GM23248 (cell line): Measurements from ENCODE around the gene TMPRSS7. TPM values are rescaled to one million over a fixed set of nuclear protein-coding genes. Genes with fewer than 3 reads are reported as not detected.

Source experiments
- DNase-seq: peaks from one replicate; pipeline ENCODE4 v3.0.0-alpha.2; 2015
- H2AFZ ChIP-seq: fragments of 200-600 bp; sonication (generic); 2 replicates; pipeline ENCODE4 v1.6.1; 2016; ENCODE audit warnings: antibody characterized with exemption
- H3F3A ChIP-seq: fragments of 200-600 bp; sonication (generic); 2 replicates; pipeline ENCODE4 v1.6.1; 2016; ENCODE audit warnings: mild to moderate bottlenecking, antibody characterized with exemption, mixed run types; ENCODE audit not compliant: insufficient read depth
- H3K27ac ChIP-seq: fragments of 200-600 bp; sonication (generic); 2 replicates; pipeline ENCODE4 v1.5.1; 2016; ENCODE audit warnings: mild to moderate bottlenecking
- H3K27me3 ChIP-seq: fragments of 200-600 bp; sonication (generic); replicated peaks from 2 replicates; pipeline ENCODE4 v1.6.1; 2016; ENCODE audit warnings: mild to moderate bottlenecking; ENCODE audit not compliant: insufficient read depth
- H3K36me3 ChIP-seq: fragments of 200-600 bp; sonication (generic); 2 replicates; pipeline ENCODE4 v1.6.1; 2016; ENCODE audit warnings: low read depth, mild to moderate bottlenecking
- H3K4me1 ChIP-seq: fragments of 200-600 bp; sonication (generic); 2 replicates; pipeline ENCODE4 v1.6.1; 2016; ENCODE audit warnings: mild to moderate bottlenecking; ENCODE audit not compliant: insufficient read depth
- H3K4me2 ChIP-seq: fragments of 200-600 bp; sonication (generic); one replicate; pipeline ENCODE4 v1.6.1; 2016; ENCODE audit warnings: mild to moderate bottlenecking; ENCODE audit not compliant: unreplicated experiment
- H3K4me3 ChIP-seq: fragments of 200-600 bp; sonication (generic); 2 replicates; pipeline ENCODE4 v1.5.1; 2016; ENCODE audit warnings: mild to moderate bottlenecking
- H3K79me2 ChIP-seq: fragments of 200-600 bp; sonication (generic); 2 replicates; pipeline ENCODE4 v1.6.1; 2016; ENCODE audit warnings: mild to moderate bottlenecking; ENCODE audit not compliant: insufficient read depth
- H3K9ac ChIP-seq: fragments of 200-600 bp; sonication (generic); 2 replicates; pipeline ENCODE4 v1.6.1; 2016; ENCODE audit warnings: mild to moderate bottlenecking
- H3K9me2 ChIP-seq: fragments of 200-600 bp; sonication (generic); 2 replicates; pipeline ENCODE4 v1.6.1; 2016; ENCODE audit warnings: mixed run types, mild to moderate bottlenecking, moderate library complexity; ENCODE audit not compliant: insufficient read depth
- H3K9me3 ChIP-seq: fragments of 200-600 bp; sonication (generic); one replicate; pipeline ENCODE4 v1.6.1; 2017; ENCODE audit warnings: low read depth
- H4K20me1 ChIP-seq: fragments of 200-600 bp; sonication (generic); 2 replicates; pipeline ENCODE4 v1.6.0; 2016; ENCODE audit not compliant: insufficient read depth
- EZH2 ChIP-seq: fragments of 200-600 bp; sonication (generic); IDR thresholded peaks from 2 replicates; pipeline ENCODE4 v1.6.1; 2018; ENCODE audit warnings: antibody characterized with exemption, mild to moderate bottlenecking; ENCODE audit not compliant: insufficient read depth, poor library complexity, severe bottlenecking
- EZH2phosphoT487 ChIP-seq: fragments of 200-600 bp; sonication (generic); IDR thresholded peaks from 2 replicates; pipeline ENCODE4 v1.6.1; 2018; ENCODE audit warnings: antibody characterized with exemption, moderate library complexity, mild to moderate bottlenecking, low read depth; ENCODE audit not compliant: insufficient read depth
- WGBS, 2 experiments: methylation state at CpG; one replicate each; pipeline ENCODE4 v1.1.6; 2015 to 2017; ENCODE audit warnings: low lambda C conversion rate in 2 of 2, low coverage in 1 of 2; ENCODE audit errors: missing lambda C conversion rate in 2 of 2; 5-methylcytosine and 5-hydroxymethylcytosine counted together
- in situ Hi-C: fragments of 300-500 bp; cut with MboI; formaldehyde crosslinking; loops from 2 replicates; pipeline ENCODE4 v1.15.0; 2020
- polyA plus RNA-seq: library from polyadenylated mRNA; unstranded; fragments of >200 nt; fragmentation: Nextera tagmentation; extraction: Ambion mirVana; gene quantifications from 2 replicates; pipeline ENCODE4 v1.2.1, GENCODE V29; 2016
- total RNA-seq: library from RNA; depleted of rRNA; stranded (reverse); fragments of >200 nt; shearing (Covaris generic); gene quantifications from 2 replicates; pipeline ENCODE4 v1.2.3, GENCODE V29; 2014

The TMPRSS7 gene
- total and polyA plus RNA-seq, 2 experiments from 2014 or later = not detected

GRCh38 chr3:112124907-112125607, 90.5 kb downstream of the TMPRSS7 start:
- H3K27ac ChIP-seq = no peak overlapping the region
- H3K4me1 ChIP-seq = peaks cover 8% of the 10 kb centered on the region; the same call in 1 of the 2 replicates
- H3K9ac ChIP-seq = no peak overlapping the region
- in situ Hi-C loops = loop anchor here (25.0 kb wide), 1 partner anchor 387 kb away; no protein-coding TSS in a partner anchor
- no peaks in the 10 kb centered on the region for H4K20me1 ChIP-seq
- H3F3A ChIP-seq = no peaks in the 10 kb centered on the region
- no peaks in the 10 kb centered on the region for H3K36me3 ChIP-seq
- H3K79me2 ChIP-seq = no peaks in the 10 kb centered on the region
- no peak for DNase-seq
- H3K27me3 ChIP-seq = no peaks in the 10 kb centered on the region
- H3K4me3 ChIP-seq = no peak overlapping the region
- no peak overlapping the region for H2AFZ ChIP-seq
- WGBS, 2 experiments = 88 to 90% methylated on average over 5 of the region's 5 CpGs
- H3K9me3 ChIP-seq = no peaks in the 10 kb centered on the region
- no peak overlapping the region for H3K4me2 ChIP-seq
- H3K9me2 ChIP-seq = no peaks in the 10 kb centered on the region
- TF ChIP-seq EZH2phosphoT487 = no peak
- TF ChIP-seq EZH2 = no peak

- H3K36me3 ChIP-seq = no peaks in the 10 kb centered on the region
- H3K9ac ChIP-seq = no peak overlapping the region
- H3K27ac ChIP-seq = no peak overlapping the region
- no peaks in the 10 kb centered on the region for H3K9me3 ChIP-seq
- peaks cover 8% of the 10 kb centered on the region; the same call in 1 of the 2 replicates for H3K4me1 ChIP-seq
- WGBS, 2 experiments = 50 to 79% methylated on average over 1 of the region's 1 CpG
- peak; percentile 29 for DNase-seq
- no peaks in the 10 kb centered on the region for H3K79me2 ChIP-seq
- no peaks in the 10 kb centered on the region for H3F3A ChIP-seq
- peak overlapping the region; percentile 23; the same call in 1 of the 2 replicates for H2AFZ ChIP-seq
- in situ Hi-C loops = loop anchor here (25.0 kb wide), 1 partner anchor 386 kb away; no protein-coding TSS in a partner anchor
- no peaks in the 10 kb centered on the region for H3K9me2 ChIP-seq
- H4K20me1 ChIP-seq = no peaks in the 10 kb centered on the region
- no peaks in the 10 kb centered on the region for H3K27me3 ChIP-seq
- no peak overlapping the region for H3K4me3 ChIP-seq
- no peak overlapping the region for H3K4me2 ChIP-seq
- TF ChIP-seq EZH2 (no peak), EZH2phosphoT487 (no peak)
These were observed 92.0 kb downstream of the TMPRSS7 start for GRCh38 chr3:112126511-112126911.

- Histone ChIP-seq H3K27me3 (no peaks in the 10 kb centered on the region), H2AFZ (no peak overlapping the region), H3K4me1 (peaks cover 8% of the 10 kb centered on the region; the same call in 1 of the 2 replicates), H3K36me3 (no peaks in the 10 kb centered on the region), H4K20me1 (no peaks in the 10 kb centered on the region), H3K9ac (no peak overlapping the region), H3F3A (no peaks in the 10 kb centered on the region), H3K4me3 (no peak overlapping the region), H3K4me2 (no peak overlapping the region), H3K27ac (no peak overlapping the region), H3K9me2 (no peaks in the 10 kb centered on the region), H3K9me3 (no peaks in the 10 kb centered on the region), H3K79me2 (no peaks in the 10 kb centered on the region)
- in situ Hi-C loops = loop anchor here (25.0 kb wide), 1 partner anchor 384 kb away; no protein-coding TSS in a partner anchor
- WGBS, 2 experiments = 74 to 79% methylated on average over 10 of the region's 10 CpGs
- DNase-seq = no peak
- no peak for TF ChIP-seq EZH2phosphoT487
- TF ChIP-seq EZH2 = no peak
These were observed 93.3 kb downstream of the TMPRSS7 start for GRCh38 chr3:112127522-112128494.
